Measurements from ENCODE around the gene EREG.

DNA sequence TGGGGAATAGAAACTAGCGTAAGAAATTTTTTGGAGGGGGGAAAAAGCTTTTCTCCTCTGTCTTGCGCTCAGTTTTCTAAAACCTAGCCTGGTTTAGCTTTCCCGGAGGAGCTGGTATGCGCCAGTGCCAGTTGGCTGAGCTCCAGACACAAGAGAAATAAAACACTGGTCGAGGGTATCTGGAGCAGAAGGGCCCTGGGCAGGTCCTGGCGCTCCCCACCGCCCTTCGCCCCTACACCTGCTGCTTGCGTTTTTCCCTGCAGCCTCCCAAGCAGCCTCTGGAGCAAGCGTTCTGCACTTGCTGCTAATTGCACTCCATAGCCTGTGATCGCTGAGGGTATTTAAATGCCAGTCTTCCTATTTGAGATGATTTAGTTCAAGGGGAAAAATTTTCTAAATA is 816 bp downstream of the EREG start:
- TF ChIP-seq POLR2A (IDR thresholded peaks at IDR 0.05; ENCODE audit: extremely low read depth, insufficient read length) (no peak), MYC (IDR thresholded peaks at IDR 0.05; ENCODE audit: low read depth, low read length) (no peak)
- TF ChIP-seq, protein P1, sequence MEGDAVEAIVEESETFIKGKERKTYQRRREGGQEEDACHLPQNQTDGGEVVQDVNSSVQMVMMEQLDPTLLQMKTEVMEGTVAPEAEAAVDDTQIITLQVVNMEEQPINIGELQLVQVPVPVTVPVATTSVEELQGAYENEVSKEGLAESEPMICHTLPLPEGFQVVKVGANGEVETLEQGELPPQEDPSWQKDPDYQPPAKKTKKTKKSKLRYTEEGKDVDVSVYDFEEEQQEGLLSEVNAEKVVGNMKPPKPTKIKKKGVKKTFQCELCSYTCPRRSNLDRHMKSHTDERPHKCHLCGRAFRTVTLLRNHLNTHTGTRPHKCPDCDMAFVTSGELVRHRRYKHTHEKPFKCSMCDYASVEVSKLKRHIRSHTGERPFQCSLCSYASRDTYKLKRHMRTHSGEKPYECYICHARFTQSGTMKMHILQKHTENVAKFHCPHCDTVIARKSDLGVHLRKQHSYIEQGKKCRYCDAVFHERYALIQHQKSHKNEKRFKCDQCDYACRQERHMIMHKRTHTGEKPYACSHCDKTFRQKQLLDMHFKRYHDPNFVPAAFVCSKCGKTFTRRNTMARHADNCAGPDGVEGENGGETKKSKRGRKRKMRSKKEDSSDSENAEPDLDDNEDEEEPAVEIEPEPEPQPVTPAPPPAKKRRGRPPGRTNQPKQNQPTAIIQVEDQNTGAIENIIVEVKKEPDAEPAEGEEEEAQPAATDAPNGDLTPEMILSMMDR (IDR thresholded peaks at IDR 0.05; ENCODE audit: low read depth, low read length), result no peak
- TF ChIP-seq, protein P2, sequence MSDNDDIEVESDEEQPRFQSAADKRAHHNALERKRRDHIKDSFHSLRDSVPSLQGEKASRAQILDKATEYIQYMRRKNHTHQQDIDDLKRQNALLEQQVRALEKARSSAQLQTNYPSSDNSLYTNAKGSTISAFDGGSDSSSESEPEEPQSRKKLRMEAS (IDR thresholded peaks at IDR 0.05; ENCODE audit: low read depth, low read length), result no peak

Data from NB4 (cell line).